HEK293 (cell line): ENCODE results near the gene COL19A1.

Experiments
- CTCF ChIA-PET: fragments of 350-600 bp; formaldehyde crosslinking; extraction: SDS; loops from one replicate; lab custom pipeline; 2021; ENCODE audit warnings: antibody characterized with exemption; lab: Yijun Ruan, JAX
- POLR2A ChIA-PET: fragments of 300-600 bp; formaldehyde crosslinking; extraction: SDS; loops from one replicate; lab custom pipeline; 2020; ENCODE audit warnings: antibody characterized with exemption, inconsistent platforms; lab: Yijun Ruan, JAX
- H3K27ac ChIP-seq: fragments of 200-500 bp; sonication (Bioruptor generic); 2 replicates; pipeline ENCODE4 v1.5.1; 2014; ENCODE audit warnings: low read depth, low read length, control low read depth, inconsistent platforms; ENCODE audit errors: extremely low read depth
- H3K36me3 ChIP-seq, 2 experiments: fragments of 200-500 bp in 1 of 2; sonication (Bioruptor generic) in 1 of 2; 1 replicate in 1 of 2; 2 replicates in 1 of 2; pipeline ENCODE4 v1.5.1; 2014 to 2017; ENCODE audit warnings: inconsistent platforms in 2 of 2, low read length in 2 of 2; ENCODE audit not compliant: control insufficient read depth in 2 of 2, insufficient read depth in 1 of 2
- H3K4me1 ChIP-seq: fragments of 200-500 bp; sonication (Bioruptor generic); 2 replicates; pipeline ENCODE4 v1.5.1; 2014; ENCODE audit warnings: mild to moderate bottlenecking, low read length, inconsistent platforms; ENCODE audit not compliant: control insufficient read depth, insufficient read depth
- H3K4me3 ChIP-seq: 2 replicates; pipeline ENCODE4 v1.5.1; 2011; ENCODE audit warnings: low read depth, mild to moderate bottlenecking, control low read depth, low read length, moderate library complexity
- H3K9me3 ChIP-seq: fragments of 200-500 bp; sonication (Bioruptor generic); 2 replicates; pipeline ENCODE4 v1.5.1; 2014; ENCODE audit warnings: low read depth, low read length, inconsistent platforms; ENCODE audit not compliant: control insufficient read depth, insufficient read depth
- ATF2 ChIP-seq: fragments of 450-650 bp; formaldehyde crosslinking; IDR thresholded peaks from 2 replicates; pipeline ENCODE4 v1.5.1; 2016; ENCODE audit warnings: missing biosample characterization, missing genetic modification characterization, low read depth
- EGR2 ChIP-seq: fragments of 450-650 bp; formaldehyde crosslinking; IDR thresholded peaks from 2 replicates; pipeline ENCODE4 v1.5.1; 2016; ENCODE audit warnings: low read depth, missing biosample characterization, missing genetic modification characterization
- GLI2 ChIP-seq: fragments of 450-650 bp; formaldehyde crosslinking; IDR thresholded peaks from 2 replicates; pipeline ENCODE4; 2017; ENCODE audit warnings: missing biosample characterization, missing genetic modification characterization, low read depth, borderline replicate concordance
- KLF16 ChIP-seq: fragments of 450-650 bp; formaldehyde crosslinking; IDR thresholded peaks from 2 replicates; pipeline ENCODE4 v1.5.1; 2017; ENCODE audit warnings: missing biosample characterization, missing genetic modification characterization
- KLF9 ChIP-seq: fragments of 450-650 bp; formaldehyde crosslinking; IDR thresholded peaks from 2 replicates; pipeline ENCODE4 v1.5.1; 2016; ENCODE audit warnings: missing biosample characterization, missing genetic modification characterization, low read depth
- OSR2 ChIP-seq: fragments of 450-650 bp; formaldehyde crosslinking; IDR thresholded peaks from 2 replicates; pipeline ENCODE4 v1.5.1; 2016; ENCODE audit warnings: missing biosample characterization, missing genetic modification characterization
- PRDM1 ChIP-seq: fragments of 450-650 bp; formaldehyde crosslinking; IDR thresholded peaks from 2 replicates; pipeline ENCODE4; 2016; ENCODE audit warnings: missing biosample characterization, missing genetic modification characterization
- PRDM6 ChIP-seq: fragments of 450-650 bp; formaldehyde crosslinking; IDR thresholded peaks from 2 replicates; pipeline ENCODE4 v1.5.1; 2017; ENCODE audit warnings: missing biosample characterization, missing genetic modification characterization
- REPIN1 ChIP-seq: fragments of 450-650 bp; formaldehyde crosslinking; IDR thresholded peaks from 2 replicates; pipeline ENCODE4 v1.5.1; 2017; ENCODE audit warnings: missing biosample characterization, missing genetic modification characterization, low read depth
- SCRT1 ChIP-seq: fragments of 450-650 bp; formaldehyde crosslinking; IDR thresholded peaks from 2 replicates; pipeline ENCODE4 v1.5.1; 2016; ENCODE audit warnings: missing biosample characterization, missing genetic modification characterization, borderline replicate concordance
- SETDB1 ChIP-seq: IDR thresholded peaks from one replicate; pipeline ENCODE4 v1.6.1; 2017; ENCODE audit warnings: mild to moderate bottlenecking, low read length, moderate library complexity, mixed read lengths; ENCODE audit not compliant: insufficient read length
- ZNF114 ChIP-seq: fragments of 450-650 bp; formaldehyde crosslinking; IDR thresholded peaks from 2 replicates; pipeline ENCODE4 v1.5.0; 2017; ENCODE audit warnings: missing biosample characterization, missing genetic modification characterization
- ZNF157 ChIP-seq: fragments of 450-650 bp; formaldehyde crosslinking; IDR thresholded peaks from 2 replicates; pipeline ENCODE4 v1.5.1; 2016; ENCODE audit warnings: missing biosample characterization, missing genetic modification characterization
- ZNF18 ChIP-seq: fragments of 450-650 bp; formaldehyde crosslinking; IDR thresholded peaks from 2 replicates; pipeline ENCODE4 v1.5.1; 2016; ENCODE audit warnings: missing biosample characterization, missing genetic modification characterization
- ZNF529 ChIP-seq: fragments of 450-650 bp; formaldehyde crosslinking; IDR thresholded peaks from 2 replicates; pipeline ENCODE4 v1.5.1; 2017; ENCODE audit warnings: missing genetic modification characterization, missing biosample characterization; ENCODE audit not compliant: insufficient replicate concordance
- ZNF549 ChIP-seq: fragments of 450-650 bp; IDR thresholded peaks from 2 replicates; pipeline ENCODE4 v1.5.1; 2018; ENCODE audit warnings: missing biosample characterization, missing genetic modification characterization, mild to moderate bottlenecking, inconsistent platforms, moderate library complexity
- ZNF558 ChIP-seq: fragments of 450-650 bp; formaldehyde crosslinking; IDR thresholded peaks from 2 replicates; pipeline ENCODE4 v1.5.1; 2016; ENCODE audit warnings: missing biosample characterization, missing genetic modification characterization
- ZNF561 ChIP-seq: fragments of 450-650 bp; IDR thresholded peaks from 2 replicates; pipeline ENCODE4 v1.5.1; 2018; ENCODE audit warnings: missing biosample characterization, missing genetic modification characterization, borderline replicate concordance
- ZNF623 ChIP-seq: fragments of 450-650 bp; formaldehyde crosslinking; IDR thresholded peaks from 2 replicates; pipeline ENCODE4 v1.5.1; 2016; ENCODE audit warnings: missing biosample characterization, missing genetic modification characterization
- ZNF639 ChIP-seq: fragments of 450-650 bp; formaldehyde crosslinking; IDR thresholded peaks from 2 replicates; pipeline ENCODE4 v1.5.1; 2016; ENCODE audit warnings: missing biosample characterization, missing genetic modification characterization
- ZNF658 ChIP-seq: fragments of 450-650 bp; formaldehyde crosslinking; IDR thresholded peaks from 2 replicates; pipeline ENCODE4; 2016; ENCODE audit warnings: missing biosample characterization, missing genetic modification characterization
- ZNF791 ChIP-seq: fragments of 450-650 bp; formaldehyde crosslinking; IDR thresholded peaks from 2 replicates; pipeline ENCODE4 v1.5.1; 2016; ENCODE audit warnings: missing biosample characterization, missing genetic modification characterization
- ZNF830 ChIP-seq: fragments of 450-650 bp; IDR thresholded peaks from 2 replicates; pipeline ENCODE4 v1.5.0; 2018; ENCODE audit warnings: missing biosample characterization, missing genetic modification characterization, low read depth, mild to moderate bottlenecking, moderate library complexity

The COL19A1 gene

GRCh38 chr6:70160276-70160675 is 293.9 kb downstream of the COL19A1 start (continued):
- TF ChIP-seq GLI2 (tag by site-specific recombination) = no peak
- TF ChIP-seq ZNF658 (tag by site-specific recombination) = no peak
- TF ChIP-seq ATF2 (tag by site-specific recombination) = no peak
- TF ChIP-seq SCRT1 (tag by site-specific recombination) = no peak
- TF ChIP-seq EGR2 = no peak
- TF ChIP-seq, all 188 proteins: peak for 0

GRCh38 chr6:70162972-70163371 is 296.6 kb downstream of the COL19A1 start:
- Histone ChIP-seq H3K4me3 (no peak overlapping the region), H3K4me1 (no peaks in the 10 kb centered on the region), H3K9me3 (no peaks in the 10 kb centered on the region), H3K36me3 (no peaks in the 10 kb centered on the region), H3K27ac (no peak overlapping the region)
- ChIA-PET CTCF (interaction anchor here (0.7 to 4.6 kb wide), 3 partner anchors 55 to 430 kb away, joined by 4 to 65 read pairs (median 5); no protein-coding TSS in a partner anchor), POLR2A (no interaction called here)
- TF ChIP-seq ZNF157 (tag by site-specific recombination) (no peak), ZNF114 (tag by site-specific recombination) (no peak), SCRT1 (tag by site-specific recombination) (no peak), ZNF830 (tag by site-specific recombination) (no peak), OSR2 (peak; percentile 38), ZNF639 (tag by site-specific recombination) (no peak), PRDM6 (tag by site-specific recombination) (peak; percentile 48), ZNF561 (tag by site-specific recombination) (no peak)

- no peak overlapping the region for H3K4me3 ChIP-seq
- H3K9me3 ChIP-seq = no peaks in the 10 kb centered on the region
- CTCF ChIA-PET = interaction anchor here (0.8 to 4.6 kb wide), 5 partner anchors 46 to 434 kb away, joined by 3 to 65 read pairs (median 5); no protein-coding TSS in a partner anchor
- no peaks in the 10 kb centered on the region for H3K36me3 ChIP-seq
- POLR2A ChIA-PET = no interaction called here
- no peaks in the 10 kb centered on the region for H3K4me1 ChIP-seq
- no peak overlapping the region for H3K27ac ChIP-seq
- TF ChIP-seq SETDB1 = peak; percentile 50
- TF ChIP-seq ZNF549 = no peak
- no peak for TF ChIP-seq PRDM1
- TF ChIP-seq ZNF529 (tag by site-specific recombination) = no peak
Observed at GRCh38 chr6:70163795-70164194, 297.4 kb downstream of the COL19A1 start.

GRCh38 chr6:70164556-70164955 is 298.2 kb downstream of the COL19A1 start:
- CTCF ChIA-PET = interaction anchor here (0.8 to 4.6 kb wide), 5 partner anchors 9 to 435 kb away, joined by 3 to 65 read pairs (median 15); no protein-coding TSS in a partner anchor
- Histone ChIP-seq H3K4me3 (no peak overlapping the region), H3K4me1 (no peaks in the 10 kb centered on the region), H3K27ac (no peak overlapping the region), H3K36me3 (no peaks in the 10 kb centered on the region), H3K9me3 (no peaks in the 10 kb centered on the region)
- POLR2A ChIA-PET = no interaction called here
- TF ChIP-seq ZNF18 (tag by site-specific recombination) = no peak
- TF ChIP-seq ZNF558 = no peak
- no peak for TF ChIP-seq ZNF623 (tag by site-specific recombination)
- no peak for TF ChIP-seq KLF9
- TF ChIP-seq KLF16 (tag by site-specific recombination) = no peak
- peak; percentile 78 for TF ChIP-seq PRDM6 (tag by site-specific recombination)
- TF ChIP-seq ZNF791 = no peak
- no peak for TF ChIP-seq REPIN1 (tag by site-specific recombination)
